GM18517 (cell line): ENCODE measurements around the gene RHPN2.
"Not testable (repeated sequence)": the region's sequence is repeated elsewhere in the genome, so short reads cannot be mapped to it uniquely, and the experiment has no call there.

Source experiments
- ATAC-seq: cut with Tn5 transposase; IDR thresholded peaks from one replicate; pipeline ENCODE4 v1.9.1; 2021; ENCODE audit warnings: mild to moderate bottlenecking, moderate library complexity; ENCODE audit not compliant: unreplicated experiment

RHPN2 gene

GRCh38 chr19:32979807-32980206 is 84.9 kb downstream of the RHPN2 start:
- ATAC-seq, result not testable (repeated sequence)

- not testable (repeated sequence) for ATAC-seq
Observed at GRCh38 chr19:32977813-32978212, 86.9 kb downstream of the RHPN2 start.

DNA sequence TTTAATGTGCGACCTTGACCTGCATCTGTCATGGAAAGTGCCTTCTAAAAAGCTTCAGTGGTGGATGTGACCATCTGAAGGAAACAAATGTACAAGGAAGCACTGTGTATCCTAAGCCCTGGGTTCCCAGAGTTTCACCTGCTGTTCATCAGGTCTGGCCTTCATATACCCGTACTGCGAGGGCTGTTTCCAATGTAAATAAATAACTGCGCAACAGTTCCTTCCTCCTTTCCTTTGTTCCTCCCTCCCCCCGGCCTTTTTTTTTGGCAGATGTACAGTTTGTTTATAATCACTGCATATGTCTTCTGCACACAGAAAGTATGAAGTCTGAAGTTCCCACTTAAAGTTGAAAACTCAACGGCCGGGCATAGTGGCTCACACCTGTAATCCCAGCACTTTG is 87.4 kb downstream of the RHPN2 start:
- ATAC-seq, result no peak

GRCh38 chr19:32976223-32976805 is 88.4 kb downstream of the RHPN2 start:
- no peak for ATAC-seq

DNA sequence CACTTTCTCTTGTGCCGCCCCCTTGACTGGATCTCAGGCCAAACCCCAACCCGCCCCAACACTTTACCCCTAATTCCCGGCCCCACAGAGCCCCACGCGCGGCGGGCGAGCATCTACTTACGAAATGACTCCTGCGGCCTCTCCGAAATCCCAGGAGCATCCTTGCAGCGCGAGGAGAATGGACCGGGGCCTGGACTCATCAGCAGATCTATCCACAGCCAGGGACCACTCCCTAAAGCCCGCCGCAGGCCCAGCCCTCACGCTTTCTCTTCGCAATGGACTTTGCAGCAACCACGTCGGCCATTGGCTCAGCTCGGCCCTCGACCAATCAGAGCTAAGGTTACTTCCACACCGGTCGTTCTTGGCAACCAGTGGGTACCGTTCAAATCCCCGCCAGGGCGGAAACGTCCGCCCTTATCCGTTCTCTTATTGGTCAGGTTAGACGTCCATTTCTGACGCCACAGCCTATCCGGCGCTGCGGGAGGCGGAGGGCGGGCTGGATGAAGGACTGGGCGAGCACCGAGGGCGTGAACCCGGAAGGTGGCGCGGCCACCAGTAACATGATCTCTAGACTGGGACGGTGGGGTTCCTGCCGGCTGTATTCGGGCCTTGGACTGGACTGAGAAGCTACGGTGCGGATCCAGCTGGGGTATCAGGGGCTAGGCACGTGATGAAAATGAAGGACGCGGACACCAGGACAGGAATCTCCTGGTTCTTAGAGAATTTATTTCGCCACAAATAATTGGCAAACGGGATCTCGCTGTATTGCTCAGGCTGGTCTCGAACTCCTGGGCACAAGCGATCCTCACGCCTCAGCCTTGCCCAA is 92.8 kb downstream of the RHPN2 start, which contains the start of the genes CEP89 and FAAP24:
CEP89 (minus strand) TSS at position 244 of the 826 bp plus-strand sequence; CDS start at position 160, 84 bp downstream.
FAAP24 (plus strand) TSS at position 528 of the 826 bp plus-strand sequence. CDS start 955 bp downstream, outside the sequence.
- peak; percentile 97 for ATAC-seq

DNA sequence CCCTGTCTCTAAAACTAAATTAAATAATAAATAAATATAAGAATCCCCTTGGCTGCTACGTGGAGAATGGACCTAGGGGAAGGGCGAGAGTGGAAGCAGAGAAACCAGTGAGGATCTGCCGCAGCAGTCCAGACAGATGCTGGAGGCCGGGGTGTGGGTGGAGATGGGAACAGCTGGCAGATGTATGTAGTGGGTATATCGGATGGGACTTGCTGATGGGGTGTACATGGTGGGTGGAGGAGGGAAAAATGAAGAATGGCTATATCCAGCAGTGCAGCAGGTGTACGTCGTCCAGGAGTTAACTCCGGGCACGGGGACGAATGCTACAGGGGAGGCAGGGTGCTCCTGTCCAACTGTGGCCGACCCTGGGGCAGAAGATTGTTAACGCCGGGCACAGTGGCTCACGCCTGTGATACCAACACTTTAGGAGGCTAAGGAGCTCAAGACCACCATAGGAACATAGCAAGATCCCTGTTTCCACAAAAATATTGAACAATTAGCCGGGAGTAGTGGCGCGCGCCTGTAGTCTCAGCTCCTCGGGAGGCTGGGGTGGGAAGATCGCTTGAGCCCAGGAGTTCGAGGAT is 93.6 kb downstream of the RHPN2 start:
- no peak for ATAC-seq

DNA sequence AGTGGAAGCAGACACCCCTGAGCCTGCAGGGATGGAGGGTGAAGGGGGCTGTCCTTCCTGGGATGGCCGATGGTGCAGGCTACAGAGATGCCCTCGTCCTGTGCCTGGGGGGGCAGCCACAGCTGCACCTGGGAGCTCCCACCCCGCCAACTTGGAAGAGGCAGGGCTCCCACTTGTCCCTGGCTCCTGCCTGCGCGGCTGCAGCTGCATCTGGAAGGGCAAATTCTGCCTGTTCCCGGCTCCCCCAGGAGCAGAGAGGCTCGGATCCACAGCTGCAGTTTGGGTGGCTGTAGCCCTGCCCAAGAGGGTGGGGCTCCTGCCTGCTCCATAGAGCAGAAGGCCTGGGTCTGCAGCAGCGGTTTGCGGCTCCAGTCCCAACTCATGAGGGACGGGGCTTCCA is 95.1 kb downstream of the RHPN2 start:
- ATAC-seq, result no peak

DNA sequence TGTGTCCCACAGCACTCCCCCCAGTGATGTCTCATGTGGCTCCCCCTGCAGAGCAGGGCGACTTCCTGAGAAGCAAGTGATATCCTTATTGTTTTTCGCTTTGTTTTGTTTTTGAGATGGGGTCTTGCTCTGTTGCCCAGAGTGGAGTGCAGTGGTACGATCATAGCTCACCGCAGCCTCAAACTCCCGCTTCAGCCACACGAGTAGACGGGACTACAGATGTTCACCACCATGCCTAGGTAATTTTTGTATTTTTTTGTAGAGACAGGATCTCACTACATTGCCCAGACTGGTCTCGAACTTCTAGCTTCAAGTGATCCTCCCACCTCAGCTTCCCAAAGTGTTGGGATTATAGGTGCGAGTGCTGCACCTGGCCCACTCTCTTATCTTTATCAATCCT is 97.9 kb downstream of the RHPN2 start:
- no peak for ATAC-seq

GRCh38 chr19:32945260-32945659 is 119.4 kb downstream of the RHPN2 start:
- ATAC-seq, result no peak

GRCh38 chr19:32941273-32941672 is 123.4 kb downstream of the RHPN2 start:
- ATAC-seq, result not testable (repeated sequence)

DNA sequence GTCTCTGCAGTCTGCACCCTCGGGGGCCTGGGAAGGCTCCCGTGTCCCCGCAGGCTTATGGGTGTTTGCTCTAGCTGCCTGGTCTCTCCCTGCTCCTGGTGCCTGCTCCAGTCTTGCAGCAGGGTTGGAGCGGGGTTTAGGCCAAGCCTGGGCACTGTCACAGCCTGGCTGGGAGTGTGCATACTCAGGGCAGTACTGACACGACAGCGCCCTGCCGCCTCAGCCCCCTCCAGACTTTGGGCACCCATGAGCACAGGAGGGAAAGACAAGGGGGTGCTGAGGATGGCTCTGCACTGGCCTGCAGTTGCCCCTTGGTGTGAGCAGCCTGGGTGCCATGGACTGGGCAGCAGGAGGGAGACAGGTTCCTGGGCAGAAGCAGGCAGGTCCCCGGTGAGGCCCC is 128.6 kb downstream of the RHPN2 start:
- ATAC-seq, result no peak

- no peak for ATAC-seq
Observed at GRCh38 chr19:32935629-32936028, 129.1 kb downstream of the RHPN2 start.

GRCh38 chr19:32933571-32933970 is 131.1 kb downstream of the RHPN2 start:
- no peak for ATAC-seq

DNA sequence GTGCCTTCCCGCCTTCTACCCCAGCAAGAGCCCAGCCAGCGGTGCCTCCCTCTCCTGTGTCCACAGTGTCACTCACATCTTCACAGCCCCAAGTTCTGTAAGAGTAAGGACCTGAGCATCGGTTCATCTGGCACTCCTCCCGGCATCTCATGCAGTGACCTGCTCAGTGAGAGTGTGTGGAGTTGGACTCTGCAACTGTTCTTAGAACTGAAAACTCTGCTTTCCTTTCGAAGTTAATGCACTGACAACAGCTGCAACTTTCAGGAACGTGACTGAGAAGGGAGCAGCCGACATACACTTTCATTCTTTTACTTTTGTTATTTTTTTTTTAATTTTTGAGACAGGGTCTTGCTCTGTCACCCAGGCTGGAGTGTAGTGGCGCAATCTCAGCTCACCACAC is 134.1 kb downstream of the RHPN2 start:
- no peak for ATAC-seq

GRCh38 chr19:32928806-32929205 is 135.9 kb downstream of the RHPN2 start:
- ATAC-seq, result no peak
